Hepatocyte (in vitro differentiated cells): ENCODE measurements around the gene KPNA2.

Experiments used
- EZH2phosphoT487 ChIP-seq: fragments of 200-600 bp; sonication (generic); IDR thresholded peaks from one replicate; pipeline ENCODE4 v1.6.1; 2018; ENCODE audit warnings: antibody characterized with exemption, mild to moderate bottlenecking, low read depth, moderate library complexity; ENCODE audit not compliant: unreplicated experiment, severe bottlenecking
- TF ChIP-seq, protein P1 (sequence below): fragments of 200-600 bp; sonication (generic); IDR thresholded peaks from 2 replicates; pipeline ENCODE4 v1.5.1; 2016; ENCODE audit warnings: antibody characterized with exemption, mild to moderate bottlenecking; ENCODE audit not compliant: poor library complexity

GRCh38 chr17:68061512-68062313 lies 26.2 kb downstream of the KPNA2 start:
- TF ChIP-seq, protein P1, sequence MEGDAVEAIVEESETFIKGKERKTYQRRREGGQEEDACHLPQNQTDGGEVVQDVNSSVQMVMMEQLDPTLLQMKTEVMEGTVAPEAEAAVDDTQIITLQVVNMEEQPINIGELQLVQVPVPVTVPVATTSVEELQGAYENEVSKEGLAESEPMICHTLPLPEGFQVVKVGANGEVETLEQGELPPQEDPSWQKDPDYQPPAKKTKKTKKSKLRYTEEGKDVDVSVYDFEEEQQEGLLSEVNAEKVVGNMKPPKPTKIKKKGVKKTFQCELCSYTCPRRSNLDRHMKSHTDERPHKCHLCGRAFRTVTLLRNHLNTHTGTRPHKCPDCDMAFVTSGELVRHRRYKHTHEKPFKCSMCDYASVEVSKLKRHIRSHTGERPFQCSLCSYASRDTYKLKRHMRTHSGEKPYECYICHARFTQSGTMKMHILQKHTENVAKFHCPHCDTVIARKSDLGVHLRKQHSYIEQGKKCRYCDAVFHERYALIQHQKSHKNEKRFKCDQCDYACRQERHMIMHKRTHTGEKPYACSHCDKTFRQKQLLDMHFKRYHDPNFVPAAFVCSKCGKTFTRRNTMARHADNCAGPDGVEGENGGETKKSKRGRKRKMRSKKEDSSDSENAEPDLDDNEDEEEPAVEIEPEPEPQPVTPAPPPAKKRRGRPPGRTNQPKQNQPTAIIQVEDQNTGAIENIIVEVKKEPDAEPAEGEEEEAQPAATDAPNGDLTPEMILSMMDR = no peak
- no peak for TF ChIP-seq EZH2phosphoT487
